A673 (cell line): ENCODE data around the gene LIPM. TPM values are rescaled to one million over a fixed set of nuclear protein-coding genes. Genes with fewer than 3 reads are reported as not detected.

Source experiments
- BruUV-seq: library from RNA; stranded (reverse); fragments of 400-500 nt; replicated peaks from 2 replicates; lab custom pipeline; 2021; lab: Mats Ljungman, UMichigan
- CTCF ChIA-PET: fragments of 300-600 bp; sonication (Branson Sonifier 250); formaldehyde crosslinking; loops from one replicate; lab custom pipeline; 2022; ENCODE audit warnings: antibody characterized with exemption; lab: Charles Lee
- POLR2A ChIA-PET: fragments of 300-600 bp; sonication (Branson Sonifier 250); formaldehyde crosslinking; loops from one replicate; lab custom pipeline; 2022; ENCODE audit warnings: antibody characterized with exemption; ENCODE audit not compliant: low non-redundant PET; lab: Charles Lee
- DNase-seq: peaks from one replicate; pipeline ENCODE4 v3.0.0-alpha.2; 2015; ENCODE audit warnings: low spot score
- H3K27ac ChIP-seq: fragments of 200-600 bp; sonication (generic); 2 replicates; pipeline ENCODE4 v1.5.1; 2016; ENCODE audit warnings: mixed run types, low read depth, mild to moderate bottlenecking, mixed read lengths, antibody characterized with exemption, low read length; ENCODE audit not compliant: poor library complexity, severe bottlenecking
- H3K27me3 ChIP-seq: fragments of 200-600 bp; sonication (generic); replicated peaks from 2 replicates; pipeline ENCODE4 v1.6.1; 2017; ENCODE audit warnings: mixed run types, low read depth, mild to moderate bottlenecking, mixed read lengths, antibody characterized with exemption, low read length; ENCODE audit not compliant: insufficient read depth, poor library complexity
- H3K36me3 ChIP-seq: fragments of 200-600 bp; sonication (generic); 2 replicates; pipeline ENCODE4 v1.6.1; 2016; ENCODE audit warnings: mixed run types, mild to moderate bottlenecking, mixed read lengths, antibody characterized with exemption, low read length; ENCODE audit not compliant: insufficient read depth, poor library complexity, severe bottlenecking
- H3K4me1 ChIP-seq: fragments of 200-600 bp; sonication (generic); 2 replicates; pipeline ENCODE4 v1.6.1; 2017; ENCODE audit warnings: mixed run types, mild to moderate bottlenecking, mixed read lengths, antibody characterized with exemption, low read length; ENCODE audit not compliant: insufficient read depth, poor library complexity, severe bottlenecking
- H3K4me3 ChIP-seq: fragments of 200-600 bp; sonication (generic); 2 replicates; pipeline ENCODE4 v1.5.1; 2016; ENCODE audit warnings: low read depth, mixed run types, mild to moderate bottlenecking, mixed read lengths, low read length; ENCODE audit not compliant: poor library complexity, severe bottlenecking
- H3K9me3 ChIP-seq: fragments of 200-600 bp; sonication (generic); 2 replicates; pipeline ENCODE4 v1.6.1; 2016; ENCODE audit warnings: mixed run types, low read depth, mild to moderate bottlenecking, mixed read lengths, antibody characterized with exemption, low read length; ENCODE audit not compliant: poor library complexity, severe bottlenecking
- CTCF ChIP-seq: fragments of 300-800, 200-600 bp; sonication (generic); conservative IDR thresholded peaks from 2 replicates; pipeline ENCODE4 v1.5.1; 2017; ENCODE audit warnings: low read depth, mild to moderate bottlenecking, antibody characterized with exemption, low read length, moderate library complexity, mixed read lengths
- EZH2 ChIP-seq: fragments of 200-600 bp; sonication (generic); IDR thresholded peaks from 2 replicates; pipeline ENCODE4 v1.6.1; 2017; ENCODE audit warnings: borderline replicate concordance, low read depth, mild to moderate bottlenecking, mixed read lengths, antibody characterized with exemption, low read length; ENCODE audit not compliant: poor library complexity, severe bottlenecking
- intact Hi-C: fragments of 100-400 bp; cut with micrococcal nuclease; formaldehyde crosslinking; loops from one replicate; pipeline ENCODE4 v1.10.0; 2022; ENCODE audit not compliant: unreplicated experiment
- total RNA-seq: library from RNA; stranded (reverse); gene quantifications from 2 replicates; pipeline ENCODE4 v1.2.3, GENCODE V29; 2021

LIPM gene
- total RNA-seq, 1 experiment from 2014 or later: not detected

- ChIA-PET POLR2A (no interaction called here), CTCF (no interaction called here)
- H3K36me3 ChIP-seq: no peaks in the 10 kb centered on the region
- no TSS peak for BruUV-seq
- no peaks in the 10 kb centered on the region for H3K27me3 ChIP-seq
- DNase-seq: no peak
- H3K4me1 ChIP-seq: no peaks in the 10 kb centered on the region
- intact Hi-C loops: no loop called here
- no peaks in the 10 kb centered on the region for H3K9me3 ChIP-seq
- no peak overlapping the region for H3K4me3 ChIP-seq
- H3K27ac ChIP-seq: no peak overlapping the region
- TF ChIP-seq EZH2: no peak
- TF ChIP-seq CTCF: no peak
These were observed 13.6 kb upstream of the LIPM start for GRCh38 chr10:88788924-88789323.

DNA sequence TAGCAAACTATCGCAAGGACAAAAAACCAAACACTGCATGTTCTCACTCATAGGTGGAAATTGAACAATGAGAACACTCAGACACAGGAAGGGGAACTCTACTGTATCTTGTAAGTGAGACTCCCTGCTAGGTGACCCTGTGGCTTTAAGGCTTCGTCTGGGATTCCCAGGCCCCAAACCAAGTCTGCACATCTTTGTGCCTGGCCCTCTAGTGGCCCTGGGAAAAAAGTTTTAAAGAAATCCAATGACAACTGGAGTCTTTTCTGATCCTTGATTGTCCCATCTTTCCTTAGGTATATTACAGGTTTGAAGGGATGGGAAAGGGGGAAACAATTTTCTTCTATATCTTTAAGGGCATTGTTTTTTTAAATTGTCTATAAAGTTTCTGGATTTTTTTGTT lies 10.6 kb upstream of the LIPM start:
- Histone ChIP-seq H3K9me3 (no peaks in the 10 kb centered on the region), H3K4me1 (no peaks in the 10 kb centered on the region), H3K36me3 (no peaks in the 10 kb centered on the region), H3K27ac (no peak overlapping the region), H3K27me3 (no peaks in the 10 kb centered on the region), H3K4me3 (no peak overlapping the region)
- no TSS peak for BruUV-seq
- ChIA-PET CTCF (interaction anchor here (1.0 kb wide), 1 partner anchor 227 kb away, joined by 4 read pairs; no protein-coding TSS in a partner anchor), POLR2A (no interaction called here)
- DNase-seq: peak; percentile 74
- TF ChIP-seq EZH2 (no peak), CTCF (peak; percentile 71)
- intact Hi-C loops: loop anchor here (5.0 kb wide), 1 partner anchor 105 kb away; no protein-coding TSS in a partner anchor

- intact Hi-C loops: loop anchor here (5.0 kb wide), 1 partner anchor 105 kb away; no protein-coding TSS in a partner anchor
- ChIA-PET POLR2A (interaction anchor here (0.6 kb wide), 1 partner anchor 22 kb away, joined by 3 read pairs; no protein-coding TSS in a partner anchor), CTCF (no interaction called here)
- H3K27ac ChIP-seq: no peak overlapping the region
- BruUV-seq: no TSS peak
- H3K4me1 ChIP-seq: no peaks in the 10 kb centered on the region
- H3K4me3 ChIP-seq: no peak overlapping the region
- no peak for DNase-seq
- no peak for TF ChIP-seq CTCF
- no peaks in the 10 kb centered on the region for H3K9me3 ChIP-seq
- no peaks in the 10 kb centered on the region for H3K27me3 ChIP-seq
- H3K36me3 ChIP-seq: no peaks in the 10 kb centered on the region
These were observed 9.9 kb upstream of the LIPM start for GRCh38 chr10:88792661-88793060.
